GM12878 (cell line): Measurements from ENCODE around the gene IRGM. TPM values are rescaled to one million over a fixed set of nuclear protein-coding genes. Genes with fewer than 3 reads are reported as not detected.

Experiments used
- ATAC-seq: fragments of 200-7000 bp; cut with Tn5 transposase; 3 replicates; pipeline ENCODE4 v1.9.1; 2020; ENCODE audit warnings: mild to moderate bottlenecking, moderate library complexity
- BruUV-seq: library from RNA; stranded (reverse); fragments of 400-500 nt; replicated peaks from 2 replicates; lab custom pipeline; 2021; lab: Mats Ljungman, UMichigan
- CTCF ChIA-PET: fragments of 300-600 bp; sonication (Branson Sonifier 250); formaldehyde crosslinking; extraction: SDS; loops from one replicate; lab custom pipeline; 2021; ENCODE audit warnings: inconsistent platforms; lab: Yijun Ruan, JAX
- POLR2A ChIA-PET: fragments of 350-600 bp; formaldehyde crosslinking; extraction: SDS; loops from one replicate; lab custom pipeline; 2021; ENCODE audit warnings: inconsistent platforms; lab: Charles Lee
- RAD21 ChIA-PET: fragments of 300-600 bp; sonication (Branson Sonifier 250); formaldehyde crosslinking; loops from one replicate; lab custom pipeline; 2023; ENCODE audit warnings: antibody characterized with exemption; ENCODE audit not compliant: unreplicated experiment; lab: Charles Lee
- SMC1A ChIA-PET: fragments of 300-600 bp; sonication (Branson Sonifier 250); formaldehyde crosslinking; loops from one replicate; lab custom pipeline; 2023; ENCODE audit not compliant: unreplicated experiment, uncharacterized antibody; lab: Charles Lee
- DNase-seq: peaks from one replicate; pipeline ENCODE4 v3.0.0-alpha.2; 2011; ENCODE audit warnings: low read depth, low spot score
- FAIRE-seq: peaks from 3 replicates; lab custom pipeline; 2011; peaks lifted over from hg19 to GRCh38; lab: Jason Lieb, UNC
- H2AFZ ChIP-seq: 2 replicates; pipeline ENCODE4 v1.6.0; 2011; ENCODE audit warnings: low read depth, low read length, control low read depth; ENCODE audit not compliant: control insufficient read depth
- H3K27ac ChIP-seq: 2 replicates; pipeline ENCODE4 v1.5.1; 2011; ENCODE audit warnings: control low read depth; ENCODE audit not compliant: control insufficient read depth, insufficient read depth
- H3K27me3 ChIP-seq, 2 experiments: replicated peaks in 1 of 2; 2 replicates each; pipeline versions ENCODE4 v1.6.0 to v1.6.1; 2011; ENCODE audit warnings: low read length in 1 of 2; ENCODE audit not compliant: control insufficient read depth in 2 of 2, insufficient read depth in 2 of 2
- H3K36me3 ChIP-seq, 2 experiments: 2 replicates each; pipeline ENCODE4 v1.5.1; 2011; ENCODE audit warnings: low read length in 1 of 2; ENCODE audit not compliant: control insufficient read depth in 2 of 2, insufficient read depth in 2 of 2
- H3K4me1 ChIP-seq: 2 replicates; pipeline ENCODE4 v1.6.1; 2011; ENCODE audit warnings: mild to moderate bottlenecking, low read length, moderate library complexity, mixed read lengths; ENCODE audit not compliant: control insufficient read depth, insufficient read depth
- H3K4me2 ChIP-seq: 2 replicates; pipeline ENCODE4 v1.6.0; 2011; ENCODE audit warnings: control low read depth; ENCODE audit not compliant: control insufficient read depth, insufficient read depth
- H3K4me3 ChIP-seq: fragments of 200-600 bp; sonication (generic); 2 replicates; pipeline ENCODE4 v1.5.1; 2016
- H3K79me2 ChIP-seq: 2 replicates; pipeline ENCODE4 v1.6.0; 2011; ENCODE audit warnings: low read length; ENCODE audit not compliant: control insufficient read depth, insufficient read depth
- H3K9ac ChIP-seq: 2 replicates; pipeline ENCODE4 v1.8.0; 2011; ENCODE audit warnings: low read length, control low read depth, mixed read lengths; ENCODE audit not compliant: control insufficient read depth, insufficient read depth
- H3K9me3 ChIP-seq: replicated peaks from 3 replicates; pipeline ENCODE4 v1.5.1; 2011; ENCODE audit warnings: mild to moderate bottlenecking, low read length; ENCODE audit not compliant: control insufficient read depth, insufficient read depth
- H4K20me1 ChIP-seq: 2 replicates; pipeline ENCODE4 v1.6.0; 2011; ENCODE audit not compliant: control insufficient read depth, insufficient read depth
- ATF7 ChIP-seq: fragments of 450-650 bp; IDR thresholded peaks from 2 replicates; pipeline ENCODE4 v1.6.1; 2016; ENCODE audit warnings: low read depth, mild to moderate bottlenecking
- BRCA1 ChIP-seq: IDR thresholded peaks from 2 replicates; pipeline ENCODE4 v1.6.1; 2011; ENCODE audit warnings: low read depth, low read length, improper control_type of control experiment
- CBX5 ChIP-seq: sonication (generic); IDR thresholded peaks from 2 replicates; pipeline ENCODE4 v1.6.1; 2016; ENCODE audit warnings: low read depth, moderate library complexity, mild to moderate bottlenecking, inconsistent platforms
- CREB1 ChIP-seq: IDR thresholded peaks from 2 replicates; pipeline ENCODE4 v1.6.1; 2012; ENCODE audit warnings: low read depth, mild to moderate bottlenecking, inconsistent platforms
- DPF2 ChIP-seq: fragments of 450-650 bp; IDR thresholded peaks from 2 replicates; pipeline ENCODE4 v1.6.1; 2017; ENCODE audit warnings: mild to moderate bottlenecking
- HDAC6 ChIP-seq: fragments of 200-600 bp; sonication (generic); IDR thresholded peaks from one replicate; pipeline ENCODE4 v1.8.0; 2017; ENCODE audit warnings: antibody characterized with exemption; ENCODE audit not compliant: unreplicated experiment
- IKZF1 ChIP-seq: fragments of 450-650 bp; conservative IDR thresholded peaks from 2 replicates; pipeline ENCODE4 v1.6.1; 2017; ENCODE audit warnings: antibody characterized with exemption, mild to moderate bottlenecking
- MEF2B ChIP-seq: fragments of 450-650 bp; IDR thresholded peaks from 2 replicates; pipeline ENCODE4 v1.6.1; 2018; ENCODE audit warnings: mild to moderate bottlenecking, moderate library complexity; ENCODE audit not compliant: partially characterized antibody, poor library complexity, severe bottlenecking
- MYC ChIP-seq: IDR thresholded peaks from 2 replicates; pipeline ENCODE4 v1.6.1; 2011; ENCODE audit warnings: mild to moderate bottlenecking, low read length, moderate library complexity, inconsistent platforms; ENCODE audit not compliant: insufficient read depth, insufficient replicate concordance, insufficient read length, severe bottlenecking
- NR2C2 ChIP-seq: IDR thresholded peaks from 2 replicates; pipeline ENCODE4 v1.6.1; 2011; ENCODE audit warnings: borderline replicate concordance, low read depth; ENCODE audit not compliant: control insufficient read depth, insufficient read length
- POU2F2 ChIP-seq: IDR thresholded peaks from 3 replicates; pipeline ENCODE4 v1.6.1; 2011; ENCODE audit warnings: low read depth, mild to moderate bottlenecking, low read length, borderline replicate concordance
- SPI1 ChIP-seq: IDR thresholded peaks from 2 replicates; pipeline ENCODE4 v1.6.1; 2011; ENCODE audit warnings: low read depth, mild to moderate bottlenecking, low read length, moderate library complexity, borderline replicate concordance; ENCODE audit not compliant: insufficient read depth
- SUPT20H ChIP-seq: IDR thresholded peaks from 2 replicates; pipeline ENCODE4 v1.6.1; 2011; ENCODE audit warnings: low read depth, mild to moderate bottlenecking, low read length, moderate library complexity, borderline replicate concordance; ENCODE audit not compliant: control insufficient read depth
- ZNF24 ChIP-seq: fragments of 450-650 bp; IDR thresholded peaks from 2 replicates; pipeline ENCODE4 v1.6.1; 2017; ENCODE audit warnings: antibody characterized with exemption, mild to moderate bottlenecking
- WGBS: methylation state at CpG from one replicate; pipeline ENCODE4 v1.1.6; 2016; ENCODE audit warnings: low lambda C conversion rate; ENCODE audit not compliant: insufficient replicate concordance, insufficient coverage; ENCODE audit errors: missing lambda C conversion rate; 5-methylcytosine and 5-hydroxymethylcytosine counted together
- in situ Hi-C: fragments of 300-500 bp; cut with MboI; formaldehyde crosslinking; loops from 9 replicates; pipeline ENCODE4 v1.14.3; 2018; ENCODE audit warnings: mixed read lengths
- intact Hi-C: fragments of 100-400 bp; cut with micrococcal nuclease; formaldehyde crosslinking; loops from one replicate; pipeline ENCODE4 v1.14.2; 2022; ENCODE audit not compliant: unreplicated experiment
- polyA plus RNA-seq, 11 experiments: library from polyadenylated mRNA; depleted of rRNA in 4 of 11; unstranded in 6 of 11; stranded (reverse) in 5 of 11; fragments of >200 nt; fragmentation: Nextera tagmentation in 4 of 11; fragmentation: Illumina TruSeq in 1 of 11; extraction: Ambion mirVana in 4 of 11; extraction: Trizol in 1 of 11; gene quantifications; 1 replicate in 1 of 11; 2 replicates in 10 of 11; pipeline versions ENCODE4 v1.2.1 to v1.2.3, GENCODE V29; 2011 to 2016; ENCODE audit warnings: inconsistent platforms in 2 of 11, missing spikeins in 2 of 11, low read depth in 1 of 11
- total RNA-seq, 4 experiments: library from RNA; depleted of rRNA in 3 of 4; stranded (reverse); fragments of >200 nt in 3 of 4; fragmentation: Illumina TruSeq in 1 of 4; extraction: Trizol in 1 of 4; gene quantifications; 2 replicates each; pipeline versions ENCODE4 v1.2.1 to v1.2.3, GENCODE V29; 2013 to 2021

The IRGM gene
- total and polyA plus RNA-seq, 10 of the 15 experiments (the other 5 are each of a cell fraction or from before 2014, with no cell fraction given) = 0.11 to 0.38 (median 0.27) TPM; not detected in 2

- SMC1A ChIA-PET = interaction anchor here (0.6 kb wide), 1 partner anchor 9 kb away, joined by 3 read pairs; no protein-coding TSS in a partner anchor
Observed at GRCh38 chr5:150879358-150879757, 33.0 kb downstream of the IRGM start.

DNA sequence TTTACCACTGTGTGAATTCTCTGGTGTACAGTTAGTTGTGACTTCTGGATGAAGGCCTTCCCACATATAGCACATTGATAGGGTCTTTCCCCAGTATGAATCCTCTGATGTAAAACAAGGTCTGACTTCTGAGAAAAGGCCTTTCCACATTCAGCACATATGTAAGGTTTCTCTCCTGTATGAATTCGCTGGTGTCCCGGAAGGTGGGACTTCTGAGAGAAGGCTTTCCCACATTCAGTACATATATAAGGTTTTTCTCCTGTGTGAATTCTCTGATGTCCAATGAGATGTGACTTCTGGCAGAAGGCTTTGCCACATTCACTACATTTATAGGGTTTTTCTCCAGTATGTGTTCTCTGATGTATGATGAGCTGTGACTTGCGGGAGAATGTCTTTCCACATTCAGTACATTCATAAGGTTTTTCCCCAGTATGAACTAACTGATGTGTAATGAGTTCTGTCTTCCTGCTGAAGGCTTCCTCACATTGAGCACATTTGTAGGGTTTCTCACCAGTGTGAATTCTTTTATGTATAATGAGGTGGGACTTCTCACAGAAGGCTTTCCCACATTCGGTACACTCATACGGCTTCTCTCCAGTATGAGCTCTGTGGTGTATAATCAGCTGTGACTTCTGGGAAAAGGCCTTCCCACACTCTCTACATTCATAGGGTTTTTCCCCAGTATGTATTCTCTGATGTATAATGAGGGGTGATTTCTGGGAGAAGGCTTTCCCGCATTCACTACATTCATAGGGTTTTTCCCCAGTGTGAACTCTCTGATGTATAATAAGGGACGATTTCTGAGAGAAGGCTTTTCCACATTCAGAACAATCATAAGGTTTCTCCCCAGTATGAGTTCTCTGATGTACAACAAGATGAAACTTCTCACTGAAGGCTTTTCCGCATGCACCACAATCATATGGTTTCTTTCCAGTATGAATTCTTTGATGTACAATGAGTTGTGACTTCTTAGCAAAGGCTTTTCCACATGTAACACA lies 49.4 kb downstream of the IRGM start:
- no peak overlapping the region for H3K9ac ChIP-seq
- in situ Hi-C loops (no loop called here), intact Hi-C loops (no loop called here)
- ChIA-PET CTCF (interaction anchor here (0.7 kb wide), 1 partner anchor 53 kb away, joined by 3 read pairs; no protein-coding TSS in a partner anchor), RAD21 (no interaction called here), POLR2A (no interaction called here)
- H3K9me3 ChIP-seq = peaks cover 16% of the 10 kb centered on the region
- H3K4me2 ChIP-seq = no peak overlapping the region
- H3K4me3 ChIP-seq = no peak overlapping the region
- BruUV-seq = no TSS peak
- H3K79me2 ChIP-seq = no peaks in the 10 kb centered on the region
- DNase-seq = no peak
- H3K27me3 ChIP-seq = no peaks in the 10 kb centered on the region
- H3K4me1 ChIP-seq = no peaks in the 10 kb centered on the region
- H2AFZ ChIP-seq = no peak overlapping the region
- H4K20me1 ChIP-seq = no peaks in the 10 kb centered on the region
- no peaks in the 10 kb centered on the region for H3K36me3 ChIP-seq
- WGBS = 49% methylated on average over 8 of the region's 8 CpGs
- TF ChIP-seq DPF2 = no peak
- 0 out of 2 replicates have a peak, but pooled peaks have one; percentile 15 for TF ChIP-seq CBX5
- TF ChIP-seq, all 136 proteins: peak for 1
- ATAC-seq (no peak), FAIRE-seq (no peak)
- no peak overlapping the region for H3K27ac ChIP-seq
- SMC1A ChIA-PET = interaction anchor here (0.7 kb wide), 1 partner anchor 10 kb away, joined by 3 read pairs; no protein-coding TSS in a partner anchor

More at GRCh38 chr5:150879358-150879757, 33.0 kb downstream of the IRGM start:
- no peaks in the 10 kb centered on the region; the same call in 2 of the 3 replicates for H3K9me3 ChIP-seq
- TF ChIP-seq MEF2B = no peak
- TF ChIP-seq BRCA1 = no peak
- no peak for TF ChIP-seq HDAC6
- no peak for TF ChIP-seq ZNF24
- no peak for TF ChIP-seq SUPT20H
- TF ChIP-seq IKZF1 = no peak
- TF ChIP-seq NR2C2 = no peak
- TF ChIP-seq CREB1 = no peak
- TF ChIP-seq SPI1 = no peak
- no peak for TF ChIP-seq MYC
- no peak for TF ChIP-seq POU2F2
- TF ChIP-seq ATF7 = no peak
- no peak overlapping the region for H3K4me2 ChIP-seq
- ChIA-PET RAD21 (no interaction called here), CTCF (no interaction called here), POLR2A (no interaction called here)
- H3K9ac ChIP-seq = no peak overlapping the region
- no peaks in the 10 kb centered on the region for H3K4me1 ChIP-seq
- in situ Hi-C loops (no loop called here), intact Hi-C loops (no loop called here)
- ATAC-seq = no peak
- H3K79me2 ChIP-seq = no peaks in the 10 kb centered on the region
- H3K36me3 ChIP-seq = no peaks in the 10 kb centered on the region
- no peaks in the 10 kb centered on the region for H3K27me3 ChIP-seq
- no peak overlapping the region for H3K27ac ChIP-seq
- DNase-seq = no peak
- BruUV-seq = no TSS peak
- no peaks in the 10 kb centered on the region for H4K20me1 ChIP-seq
- H3K4me3 ChIP-seq = no peak overlapping the region
- H2AFZ ChIP-seq = no peak overlapping the region
- no peak for FAIRE-seq
